TTC549 (cell line): ENCODE results near the gene TICAM1.
"Not testable (repeated sequence)": the region's sequence is repeated elsewhere in the genome, so short reads cannot be mapped to it uniquely, and the experiment has no call there.

Experiments
- FAIRE-seq: peaks from 2 replicates; lab custom pipeline; 2012; peaks lifted over from hg19 to GRCh38; lab: Jason Lieb, UNC

TICAM1 gene

DNA sequence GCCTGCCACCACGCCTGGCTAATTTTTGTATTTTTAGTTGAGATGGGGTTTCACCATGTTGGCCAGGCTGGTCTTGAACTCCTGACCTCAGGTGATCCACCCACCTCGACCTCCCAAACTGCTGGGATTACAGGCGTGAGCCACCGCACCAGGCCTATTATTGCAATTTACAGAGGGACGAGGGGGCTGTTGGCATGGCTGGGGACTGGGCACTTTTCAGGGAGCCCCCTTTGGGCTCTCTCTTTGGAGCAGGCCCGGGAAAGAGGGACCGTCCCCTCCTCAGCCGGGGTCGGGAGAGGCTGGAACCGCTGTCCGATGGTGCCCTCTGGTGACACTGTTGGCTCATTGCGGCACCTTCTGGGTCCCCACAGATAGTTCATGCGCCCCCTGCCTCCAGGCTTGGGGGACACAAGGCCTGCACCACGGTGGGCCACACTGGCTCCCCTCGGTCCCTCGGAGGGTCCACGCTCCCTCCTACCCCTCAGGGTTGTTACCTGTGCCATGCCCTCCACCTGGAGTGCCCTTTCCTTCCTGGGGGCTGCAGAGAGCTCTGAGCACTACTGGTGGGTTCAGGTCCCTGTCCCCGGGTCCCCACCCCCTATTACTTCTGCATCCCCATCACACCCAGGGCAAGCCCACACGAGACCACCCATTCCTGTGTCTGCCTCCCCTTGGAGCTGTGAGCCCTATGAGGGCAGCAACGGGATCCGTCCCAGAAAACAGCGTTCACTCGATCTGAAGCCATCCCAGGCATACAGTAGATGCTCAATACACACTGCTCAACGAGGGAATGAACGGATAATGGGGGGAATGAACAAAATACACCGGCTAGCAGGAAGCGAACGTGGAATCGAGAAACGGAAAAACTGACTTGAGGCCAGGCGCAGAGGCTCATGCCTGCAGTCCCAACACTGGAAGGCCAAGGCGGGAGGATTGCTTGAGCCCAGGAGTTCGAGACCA lies 27.5 kb downstream of the TICAM1 start:
- FAIRE-seq: no peak

DNA sequence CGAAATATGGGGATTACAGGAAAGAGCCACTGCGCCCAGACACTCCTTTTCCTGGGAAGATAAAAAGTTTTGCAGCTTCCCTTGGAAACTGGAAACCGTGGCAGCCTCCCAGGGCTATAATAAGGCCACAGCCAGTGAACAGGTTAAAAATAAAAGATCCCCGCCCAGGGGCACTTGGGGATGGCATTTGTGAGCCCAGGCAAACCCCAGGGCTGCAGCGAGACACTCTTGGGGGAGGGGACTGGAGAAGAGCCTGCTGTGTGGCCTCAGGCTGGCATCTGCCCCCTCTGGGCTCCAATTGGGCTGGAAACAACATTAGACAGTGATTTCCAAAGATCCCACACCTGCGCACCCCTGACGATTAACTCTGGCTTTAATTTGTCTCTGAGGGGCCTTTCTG lies 28.8 kb downstream of the TICAM1 start:
- FAIRE-seq: no peak

DNA sequence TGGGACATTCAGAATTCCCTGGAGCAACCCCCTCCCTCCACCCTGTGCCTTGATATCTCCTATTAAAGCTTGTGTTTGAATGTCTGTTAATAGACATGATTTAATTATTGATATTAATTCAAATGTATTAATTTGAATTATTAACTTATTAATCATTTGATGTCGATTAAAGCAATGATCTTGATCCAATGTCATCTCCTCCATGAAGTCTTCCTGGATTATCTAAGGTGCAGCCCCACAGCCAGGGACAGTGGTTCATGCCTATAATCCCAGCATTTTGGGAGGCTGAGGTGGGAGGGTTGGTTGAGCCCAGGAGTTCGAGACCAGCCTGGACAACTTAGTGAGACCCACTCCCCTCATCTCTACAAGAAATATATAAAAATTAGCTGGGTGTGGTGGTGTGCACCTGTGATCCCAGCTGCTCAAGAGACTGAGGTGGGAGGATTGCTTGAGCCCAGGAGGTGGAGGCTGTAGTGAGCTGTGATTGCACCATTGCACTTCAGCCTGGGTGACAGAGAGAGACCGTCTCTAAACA lies 30.4 kb downstream of the TICAM1 start:
- FAIRE-seq: no peak

DNA sequence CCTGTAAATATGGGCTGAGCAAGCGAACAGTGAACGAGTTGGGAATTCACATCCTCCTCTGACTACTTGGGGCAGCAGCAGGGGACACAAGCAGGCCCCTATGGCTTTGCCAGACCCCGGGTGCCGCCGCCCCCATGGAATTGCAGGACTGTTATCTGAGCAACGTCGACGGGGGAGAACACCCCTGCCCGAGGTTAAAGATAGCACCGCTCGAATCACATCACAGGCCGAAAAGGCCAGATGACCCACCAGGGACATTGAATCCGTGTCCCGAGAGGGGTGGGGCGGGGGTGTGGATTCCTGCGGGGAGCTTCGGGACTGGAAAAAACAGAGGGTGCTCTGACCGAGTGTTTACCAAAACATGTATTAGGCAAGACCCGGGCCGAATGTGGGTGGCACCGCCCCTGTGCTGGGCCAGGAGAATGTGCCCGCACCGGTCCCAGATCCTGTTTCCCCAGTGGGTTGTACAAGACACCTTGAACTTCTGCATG lies 30.9 kb downstream of the TICAM1 start:
- FAIRE-seq: no peak

DNA sequence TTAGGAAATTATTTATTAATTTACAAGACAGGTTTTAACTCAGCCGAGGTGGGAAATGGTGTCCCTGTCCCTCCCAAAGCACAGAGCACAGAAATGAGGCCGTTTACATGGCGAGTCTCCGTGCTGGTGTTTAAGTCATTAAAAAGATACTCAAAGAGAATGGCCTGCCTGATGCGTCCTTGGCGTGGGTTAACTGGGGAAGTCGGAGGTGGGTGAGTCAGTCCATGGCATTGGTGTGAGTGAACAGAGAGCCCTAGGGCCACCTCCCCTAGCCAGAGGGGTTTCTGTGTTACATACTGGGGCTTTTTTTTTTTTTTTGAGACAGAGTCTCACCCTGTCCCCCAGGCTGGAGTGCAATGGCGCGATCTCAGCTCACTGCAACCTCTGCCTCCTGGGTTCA lies 36.1 kb downstream of the TICAM1 start:
- FAIRE-seq: no peak

DNA sequence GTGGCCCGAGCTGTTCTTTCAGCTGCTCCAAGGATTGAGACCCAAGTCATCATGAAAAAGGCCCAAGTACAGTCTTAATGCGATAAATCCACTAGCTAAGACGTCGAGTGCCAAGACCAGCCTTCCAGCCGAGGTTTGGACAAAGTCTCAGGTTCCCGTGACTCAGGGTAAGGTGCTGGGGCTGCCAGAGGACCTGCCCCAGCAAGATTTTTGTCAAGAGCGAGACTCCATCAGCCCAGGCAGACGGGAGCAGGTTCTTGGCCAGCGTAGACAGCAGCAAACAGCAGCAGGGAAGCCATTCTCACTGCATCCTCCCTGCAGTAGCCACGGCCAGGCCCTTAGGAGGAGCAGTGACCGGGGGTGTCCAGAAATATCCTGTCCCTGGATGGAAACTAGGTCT lies 36.5 kb downstream of the TICAM1 start:
- FAIRE-seq: no peak

DNA sequence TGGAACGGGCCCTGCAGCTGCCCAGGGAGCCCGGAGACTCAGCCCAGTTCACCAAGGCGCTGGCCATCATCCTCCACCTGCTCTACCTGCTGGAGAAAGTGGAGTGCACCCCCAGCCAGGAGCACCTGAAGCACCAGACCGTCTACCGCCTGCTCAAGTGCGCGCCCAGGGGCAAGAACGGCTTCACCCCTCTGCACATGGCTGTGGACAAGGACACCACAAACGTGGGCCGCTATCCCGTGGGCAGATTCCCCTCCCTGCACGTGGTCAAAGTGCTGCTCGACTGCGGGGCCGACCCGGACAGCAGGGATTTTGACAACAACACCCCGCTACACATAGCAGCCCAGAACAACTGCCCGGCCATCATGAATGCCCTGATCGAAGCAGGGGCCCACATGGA lies 38.2 kb downstream of the TICAM1 start:
- not testable (repeated sequence) for FAIRE-seq

DNA sequence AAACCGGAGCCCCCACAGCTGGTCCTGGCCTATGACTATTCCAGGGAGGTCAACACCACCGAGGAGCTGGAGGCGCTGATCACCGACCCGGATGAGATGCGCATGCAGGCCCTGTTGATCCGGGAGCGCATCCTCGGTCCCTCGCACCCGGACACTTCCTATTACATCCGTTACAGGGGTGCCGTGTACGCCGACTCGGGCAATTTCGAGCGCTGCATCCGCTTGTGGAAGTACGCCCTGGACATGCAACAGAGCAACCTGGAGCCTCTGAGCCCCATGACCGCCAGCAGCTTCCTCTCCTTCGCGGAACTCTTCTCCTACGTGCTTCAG lies 38.7 kb downstream of the TICAM1 start:
- FAIRE-seq: not testable (repeated sequence)

DNA sequence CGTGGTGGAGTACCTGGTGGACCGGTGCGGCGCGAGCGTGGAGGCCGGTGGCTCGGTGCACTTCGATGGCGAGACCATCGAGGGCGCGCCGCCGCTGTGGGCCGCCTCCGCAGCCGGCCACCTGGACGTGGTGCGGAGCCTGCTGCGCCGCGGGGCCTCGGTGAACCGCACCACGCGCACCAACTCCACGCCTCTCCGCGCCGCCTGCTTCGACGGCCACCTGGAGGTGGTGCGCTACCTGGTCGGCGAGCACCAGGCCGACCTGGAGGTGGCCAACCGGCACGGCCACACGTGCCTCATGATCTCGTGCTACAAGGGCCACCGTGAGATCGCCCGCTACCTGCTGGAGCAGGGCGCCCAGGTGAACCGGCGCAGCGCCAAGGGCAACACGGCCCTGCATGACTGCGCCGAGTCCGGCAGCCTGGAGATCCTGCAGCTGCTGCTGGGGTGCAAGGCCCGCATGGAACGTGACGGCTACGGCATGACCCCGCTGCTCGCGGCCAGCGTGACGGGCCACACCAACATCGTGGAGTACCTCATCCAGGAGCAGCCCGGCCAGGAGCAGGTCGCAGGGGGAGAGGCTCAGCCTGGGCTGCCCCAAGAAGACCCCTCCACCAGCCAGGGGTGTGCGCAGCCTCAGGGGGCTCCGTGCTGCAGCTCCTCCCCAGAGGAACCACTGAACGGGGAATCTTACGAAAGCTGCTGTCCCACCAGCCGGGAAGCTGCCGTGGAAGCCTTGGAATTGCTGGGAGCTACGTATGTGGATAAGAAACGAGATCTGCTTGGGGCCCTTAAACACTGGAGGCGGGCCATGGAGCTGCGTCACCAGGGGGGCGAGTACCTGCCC lies 39.3 kb downstream of the TICAM1 start:
- FAIRE-seq: not testable (repeated sequence)

DNA sequence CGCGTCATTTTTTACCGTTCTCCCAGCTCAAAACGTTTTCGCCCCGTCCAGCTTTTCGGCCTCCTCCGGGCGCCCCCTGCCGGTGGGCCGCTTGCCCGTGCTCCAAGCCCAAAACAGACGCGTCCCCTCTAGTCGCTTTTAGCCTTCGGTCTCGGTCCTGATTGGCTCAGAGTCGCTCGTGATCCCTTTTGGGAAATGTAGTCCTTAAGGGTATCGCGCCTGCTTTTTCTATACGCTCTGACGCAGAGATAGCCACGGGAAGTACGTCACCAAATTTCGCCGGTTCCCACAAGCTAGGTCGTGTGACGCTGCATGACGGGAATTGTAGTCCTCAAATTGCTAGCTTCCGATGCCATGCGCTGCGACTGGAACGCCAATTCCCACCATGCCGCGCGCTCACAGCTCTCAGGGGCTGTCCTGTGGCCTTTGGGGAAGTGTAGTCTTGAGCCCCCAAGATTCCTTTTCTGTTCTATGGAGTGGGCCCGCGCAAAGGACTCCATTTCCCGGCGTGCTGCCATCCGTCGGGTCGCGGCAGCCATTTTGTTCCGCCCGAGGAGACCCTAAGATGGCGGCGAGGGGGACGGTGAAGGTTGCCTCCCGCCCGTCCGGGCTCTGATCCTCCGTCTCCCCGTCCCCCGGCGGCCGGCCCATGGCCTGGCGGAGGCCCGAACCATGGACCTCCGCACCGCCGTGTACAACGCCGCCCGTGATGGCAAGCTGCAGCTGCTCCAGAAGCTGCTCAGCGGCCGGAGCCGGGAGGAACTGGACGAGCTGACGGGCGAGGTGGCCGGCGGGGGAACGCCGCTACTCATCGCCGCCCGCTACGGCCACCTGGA lies 40.1 kb downstream of the TICAM1 start, which contains the start of gene FEM1A:
Gene FEM1A (plus strand): TSS at position 552 of the 836 bp plus-strand sequence. CDS start 121 bp downstream, at position 673.
- peak; percentile 96 for FAIRE-seq

DNA sequence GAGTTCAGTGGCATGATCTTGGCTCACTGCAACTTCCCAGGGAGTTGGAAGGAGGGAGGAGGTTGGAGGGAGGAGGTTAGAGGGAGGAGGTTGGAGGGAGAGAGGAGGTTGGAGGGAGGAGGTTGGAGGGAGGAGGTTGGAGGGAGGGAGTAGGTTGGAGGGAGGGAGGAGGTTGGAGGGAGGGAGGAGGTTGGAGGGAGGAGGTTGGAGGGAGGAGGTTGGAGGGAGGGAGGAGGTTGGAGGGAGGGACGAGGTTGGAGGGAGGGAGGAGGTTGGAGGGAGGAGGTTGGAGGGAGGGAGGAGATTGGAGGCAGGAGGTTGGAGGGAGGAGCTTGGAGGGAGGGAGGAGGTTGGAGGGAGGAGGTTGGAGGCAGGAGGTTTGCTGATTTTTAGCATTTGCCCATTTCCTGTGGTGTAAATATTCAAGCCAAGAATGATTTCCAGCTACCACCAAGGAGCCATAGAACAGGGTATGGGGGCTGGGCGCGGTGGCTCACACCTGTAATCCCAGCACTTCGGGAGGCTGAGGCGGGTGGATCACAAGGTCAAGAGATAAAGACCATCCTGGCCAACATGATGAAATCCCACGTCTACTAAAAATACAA lies 45.0 kb downstream of the TICAM1 start:
- not testable (repeated sequence) for FAIRE-seq

DNA sequence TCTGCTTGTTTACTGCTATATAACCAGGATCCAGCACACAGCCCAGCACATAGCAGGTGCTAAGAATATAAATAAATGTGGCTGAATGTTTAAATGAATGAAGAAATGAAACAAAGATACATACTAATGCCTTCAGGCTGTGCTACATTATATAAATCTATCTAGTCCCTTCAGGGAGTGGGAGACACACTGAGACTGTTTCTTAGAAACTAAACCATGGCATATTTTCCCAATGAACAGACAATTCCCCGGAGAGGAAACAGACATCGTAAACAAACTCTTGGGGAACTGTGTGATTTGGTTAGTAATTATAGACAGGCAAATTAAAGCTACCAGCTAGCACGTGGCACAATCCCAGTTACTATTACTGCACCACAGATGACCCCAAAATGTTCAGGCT lies 49.7 kb downstream of the TICAM1 start:
- no peak for FAIRE-seq

DNA sequence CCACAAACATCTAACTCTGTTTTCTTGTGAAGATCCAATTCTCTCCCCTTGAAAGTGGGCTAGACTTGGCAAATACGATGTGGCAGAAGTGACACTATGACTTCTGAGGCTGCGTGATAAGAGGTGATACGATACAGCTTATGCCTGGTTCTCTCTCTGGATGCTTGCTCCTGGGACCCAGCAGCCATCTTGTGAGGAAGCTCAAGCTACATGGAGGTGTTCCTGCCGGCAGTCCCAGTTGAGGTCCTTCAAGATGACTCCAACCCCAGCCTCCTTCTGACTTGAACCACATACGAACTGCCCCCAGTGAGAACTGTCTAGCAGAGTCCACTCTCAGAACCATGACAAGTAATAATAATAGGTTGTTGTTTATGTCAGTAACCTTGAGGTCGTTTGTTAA lies 50.7 kb downstream of the TICAM1 start:
- FAIRE-seq: no peak

DNA sequence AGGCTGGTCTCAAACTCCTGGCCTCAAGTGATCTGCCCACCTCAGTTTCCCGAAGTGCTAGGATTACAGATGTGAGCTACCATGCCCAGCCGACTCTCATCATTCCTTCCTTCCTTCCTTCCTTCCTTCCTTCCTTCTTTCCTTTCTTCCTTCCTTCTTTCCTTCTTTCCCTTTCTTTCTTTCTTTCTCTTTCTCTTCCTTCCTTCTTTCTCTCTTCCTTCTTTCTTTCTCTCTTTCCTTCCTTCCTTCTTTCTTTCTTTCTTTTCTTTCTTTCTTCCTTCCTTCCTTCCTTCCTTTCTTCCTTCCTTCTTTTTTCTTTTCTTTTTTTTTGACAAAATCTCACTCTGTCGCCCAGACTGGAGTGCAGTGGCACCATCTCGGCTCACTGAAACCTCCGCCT lies 53.4 kb downstream of the TICAM1 start:
- not testable (repeated sequence) for FAIRE-seq

DNA sequence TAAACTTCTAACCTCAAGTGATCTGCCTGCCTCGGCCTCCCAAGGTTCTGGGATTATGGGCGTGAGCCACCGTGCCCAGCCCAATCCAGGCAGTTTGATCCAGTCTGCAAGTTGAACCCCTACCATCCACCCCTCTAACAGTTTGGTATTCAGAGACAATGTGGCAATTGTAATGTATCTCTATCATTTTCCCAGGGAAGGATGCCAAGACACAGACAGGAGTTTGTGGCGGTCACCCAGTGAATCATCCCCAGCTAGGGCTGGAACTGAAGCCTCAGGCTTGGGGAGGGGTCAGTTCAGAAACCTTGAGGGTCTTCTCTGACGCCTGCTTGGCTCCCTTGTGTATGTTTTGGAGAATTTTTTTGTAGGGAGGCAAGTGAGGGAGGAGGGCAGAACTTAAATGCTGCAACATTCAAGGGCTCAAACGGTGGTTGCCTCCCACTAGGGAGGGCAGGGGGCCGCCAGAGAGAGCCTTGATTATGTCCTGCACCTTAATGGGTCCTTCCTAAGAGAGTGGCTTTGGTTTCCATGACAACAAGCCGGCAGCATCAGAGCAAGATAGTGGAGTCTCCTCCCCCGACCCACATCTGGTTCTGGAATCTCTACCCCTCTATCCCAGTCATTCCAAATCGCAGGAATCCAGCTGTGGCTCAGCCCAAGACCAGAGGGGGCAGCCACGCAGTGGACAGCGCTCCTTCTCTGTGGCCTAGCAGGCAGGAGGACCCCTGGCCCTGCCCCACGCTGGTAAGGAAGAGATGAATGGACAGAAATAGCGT lies 54.9 kb downstream of the TICAM1 start:
- no peak for FAIRE-seq

DNA sequence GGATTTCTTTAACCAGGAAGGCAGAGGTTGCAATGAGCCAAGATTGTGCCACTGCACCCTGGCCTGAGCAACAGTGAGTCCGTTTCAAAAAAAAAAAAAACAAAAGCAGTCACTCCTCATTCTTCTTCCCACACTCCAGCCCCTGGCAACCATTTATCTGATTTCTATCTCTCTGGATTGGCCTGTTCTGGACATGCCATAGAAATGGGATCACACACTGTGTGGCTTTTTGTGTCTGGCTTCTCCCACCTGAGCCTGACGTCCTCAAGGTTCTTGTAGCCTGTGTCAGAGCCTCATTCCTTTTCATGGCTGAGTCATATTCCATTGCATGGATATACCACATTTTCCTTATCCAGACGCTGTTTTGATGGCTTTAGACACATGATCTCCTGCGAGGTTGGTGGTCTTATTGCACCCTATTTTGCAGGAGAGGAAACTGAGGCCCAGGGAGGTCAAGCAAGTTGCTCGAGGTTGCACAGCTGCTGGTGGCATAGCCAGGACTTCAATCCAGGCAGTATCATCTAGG lies 55.8 kb downstream of the TICAM1 start:
- no peak for FAIRE-seq

DNA sequence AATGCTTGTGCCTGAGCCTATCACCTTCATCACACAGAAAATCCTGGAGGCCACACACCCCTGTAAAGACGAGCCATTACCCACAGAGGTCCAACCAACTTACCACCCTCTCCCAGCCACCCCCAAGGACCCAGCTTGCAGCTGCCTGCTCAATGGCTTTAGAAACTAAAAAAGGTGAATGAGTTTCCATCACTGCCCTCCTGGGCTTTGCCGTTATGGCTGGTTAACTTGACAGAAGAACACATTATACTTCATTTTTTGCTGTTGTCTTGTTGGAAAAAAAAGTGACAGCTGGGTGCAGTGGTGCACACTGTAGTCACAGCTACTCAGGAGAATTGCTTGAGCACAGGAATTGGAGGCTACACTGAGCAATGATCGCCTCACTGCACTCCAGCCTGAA lies 57.4 kb downstream of the TICAM1 start:
- FAIRE-seq: no peak

DNA sequence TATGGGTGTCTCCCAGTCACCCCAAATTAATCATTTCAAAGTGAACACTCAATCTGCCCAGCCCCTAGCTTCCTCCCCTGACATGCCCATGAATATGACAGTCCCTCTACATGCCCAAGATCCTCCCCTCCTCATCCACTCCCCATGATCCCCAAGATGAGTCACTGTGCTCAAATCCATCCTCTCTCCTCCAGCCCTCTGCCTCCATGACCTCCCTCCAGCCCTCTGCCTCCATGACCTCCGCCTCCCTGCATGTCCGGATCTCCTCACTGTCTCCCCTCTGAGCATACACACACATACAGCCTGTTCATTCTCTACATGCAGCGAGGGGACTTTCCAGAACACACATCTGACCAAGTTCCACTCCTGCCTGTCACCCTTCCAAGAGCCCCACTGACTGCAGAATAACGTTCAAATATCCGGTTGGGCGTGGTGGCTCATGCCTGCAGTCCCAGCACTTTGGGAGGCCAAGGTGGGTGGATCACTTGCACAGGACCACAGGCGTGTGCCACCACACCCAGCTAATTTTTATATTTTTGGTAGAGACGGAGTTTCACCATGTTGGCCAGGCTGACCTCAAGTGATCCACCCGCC lies 58.4 kb downstream of the TICAM1 start:
- no peak for FAIRE-seq

DNA sequence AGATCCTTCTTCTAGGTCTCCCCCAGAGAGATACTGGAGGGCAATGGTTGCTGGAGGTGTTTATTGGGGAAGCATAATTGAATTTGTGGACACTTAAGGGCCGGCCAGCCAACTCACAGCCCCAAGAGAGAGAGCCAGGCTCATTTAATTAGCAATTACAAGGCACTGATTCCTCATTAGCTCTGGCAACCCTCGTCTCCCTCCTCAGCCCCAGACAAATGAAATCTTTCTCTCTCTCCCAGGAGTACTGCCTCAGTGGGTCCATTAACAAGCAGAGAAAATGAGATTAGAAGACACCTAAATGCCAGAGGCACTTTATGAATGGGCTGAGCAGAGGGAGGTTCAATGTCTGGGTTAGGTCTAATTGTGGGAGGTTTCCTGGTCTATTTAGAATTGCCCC lies 58.9 kb downstream of the TICAM1 start:
- no peak for FAIRE-seq
